PC-9 (cell line): ENCODE results near the gene TRIM15. TPM values are rescaled to one million over a fixed set of nuclear protein-coding genes. Genes with fewer than 3 reads are reported as not detected.

Source experiments
- BruUV-seq: library from RNA; stranded (reverse); fragments of 400-500 nt; replicated peaks from 2 replicates; lab custom pipeline; 2021; lab: Mats Ljungman, UMichigan
- CTCF ChIA-PET: fragments of 300-600 bp; sonication (Branson Sonifier 250); formaldehyde crosslinking; loops from one replicate; lab custom pipeline; 2022; ENCODE audit warnings: antibody characterized with exemption; lab: Charles Lee
- POLR2A ChIA-PET: fragments of 300-600 bp; sonication (Branson Sonifier 250); formaldehyde crosslinking; loops from one replicate; lab custom pipeline; 2022; ENCODE audit warnings: antibody characterized with exemption; ENCODE audit not compliant: unreplicated experiment; lab: Charles Lee
- DNase-seq, 2 experiments: peaks; one replicate each; pipeline versions ENCODE4 v3.0.0 to v3.0.0-alpha.2; 2015 to 2022; ENCODE audit warnings: mixed read lengths in 1 of 2
- H2AFZ ChIP-seq: fragments of 200-600 bp; sonication (generic); 2 replicates; pipeline ENCODE4 v1.8.1; 2017; ENCODE audit warnings: antibody characterized with exemption
- H3F3A ChIP-seq: fragments of 200-600 bp; sonication (generic); 2 replicates; pipeline ENCODE4 v1.8.1; 2017; ENCODE audit warnings: antibody characterized with exemption, mild to moderate bottlenecking, low read depth; ENCODE audit not compliant: insufficient read depth
- H3K27ac ChIP-seq: fragments of 200-600 bp; sonication (generic); 2 replicates; pipeline ENCODE4 v1.6.1; 2016; ENCODE audit warnings: mixed run types
- H3K27me3 ChIP-seq: fragments of 200-600 bp; sonication (generic); 2 replicates; pipeline ENCODE4 v1.6.1; 2016; ENCODE audit warnings: low read depth, mixed run types; ENCODE audit not compliant: insufficient read depth
- H3K36me3 ChIP-seq: fragments of 200-600 bp; sonication (generic); 2 replicates; pipeline ENCODE4 v1.6.1; 2016; ENCODE audit warnings: low read depth, mixed run types
- H3K4me1 ChIP-seq: fragments of 200-600 bp; sonication (generic); replicated peaks from 2 replicates; pipeline ENCODE4 v1.6.1; 2016; ENCODE audit warnings: mixed run types; ENCODE audit not compliant: insufficient read depth
- H3K4me2 ChIP-seq: fragments of 200-600 bp; sonication (generic); 2 replicates; pipeline ENCODE4 v1.6.1; 2017; ENCODE audit warnings: mixed run types
- H3K4me3 ChIP-seq: fragments of 200-600 bp; sonication (generic); 2 replicates; pipeline ENCODE4 v1.6.1; 2016; ENCODE audit warnings: mixed run types
- H3K79me2 ChIP-seq: fragments of 200-600 bp; sonication (generic); 2 replicates; pipeline ENCODE4 v1.6.1; 2017; ENCODE audit warnings: low read depth, mixed run types
- H3K9me2 ChIP-seq: fragments of 200-600 bp; sonication (generic); 2 replicates; pipeline ENCODE4 v1.8.1; 2017; ENCODE audit warnings: mild to moderate bottlenecking; ENCODE audit not compliant: insufficient read depth
- H3K9me3 ChIP-seq: fragments of 200-600 bp; sonication (generic); 2 replicates; pipeline ENCODE4 v1.8.1; 2016; ENCODE audit warnings: low read depth; ENCODE audit not compliant: insufficient read depth
- H4K20me1 ChIP-seq: fragments of 200-600 bp; sonication (generic); 2 replicates; pipeline ENCODE4 v1.8.1; 2017; ENCODE audit not compliant: insufficient read depth
- CTCF ChIP-seq: fragments of 200-600 bp; sonication (generic); conservative IDR thresholded peaks from 2 replicates; pipeline ENCODE4 v1.6.1; 2017; ENCODE audit warnings: mixed run types, antibody characterized with exemption, mild to moderate bottlenecking, moderate library complexity
- EZH2 ChIP-seq: fragments of 200-600 bp; sonication (generic); IDR thresholded peaks from 2 replicates; pipeline ENCODE4 v1.8.0; 2017; ENCODE audit warnings: antibody characterized with exemption, low read depth
- intact Hi-C: fragments of 100-400 bp; cut with micrococcal nuclease; formaldehyde crosslinking; loops from one replicate; pipeline ENCODE4 v1.10.0; 2022; ENCODE audit not compliant: unreplicated experiment
- total RNA-seq: library from RNA; stranded (reverse); gene quantifications from 2 replicates; pipeline ENCODE4 v1.2.3, GENCODE V29; 2021

Gene TRIM15
- total RNA-seq, 1 experiment from 2014 or later = not detected

- no peak for DNase-seq
- no peaks in the 10 kb centered on the region for H3K4me1 ChIP-seq
- H4K20me1 ChIP-seq = no peaks in the 10 kb centered on the region
- H3K36me3 ChIP-seq = no peaks in the 10 kb centered on the region
- no peak overlapping the region for H3K4me2 ChIP-seq
- no peak for TF ChIP-seq CTCF
- TF ChIP-seq EZH2 = no peak
- H3K4me3 ChIP-seq = no peak overlapping the region
- H3K9me3 ChIP-seq = no peaks in the 10 kb centered on the region
- no peaks in the 10 kb centered on the region for H3F3A ChIP-seq
- ChIA-PET CTCF (no interaction called here), POLR2A (no interaction called here)
- no peaks in the 10 kb centered on the region for H3K27me3 ChIP-seq
- H3K79me2 ChIP-seq = no peaks in the 10 kb centered on the region
- BruUV-seq = no TSS peak
- H2AFZ ChIP-seq = no peak overlapping the region
- intact Hi-C loops = no loop called here
- H3K9me2 ChIP-seq = no peaks in the 10 kb centered on the region
- H3K27ac ChIP-seq = no peak overlapping the region
Measured at GRCh38 chr6:30145818-30146217, 17.5 kb upstream of the TRIM15 start.

GRCh38 chr6:30147096-30147495 lies 16.2 kb upstream of the TRIM15 start:
- no peak for TF ChIP-seq CTCF
- TF ChIP-seq EZH2 = no peak
- no peak for DNase-seq
- no peaks in the 10 kb centered on the region for H3K9me3 ChIP-seq
- H2AFZ ChIP-seq = no peak overlapping the region
- no peaks in the 10 kb centered on the region for H3K27me3 ChIP-seq
- intact Hi-C loops = no loop called here
- ChIA-PET CTCF (no interaction called here), POLR2A (no interaction called here)
- no TSS peak for BruUV-seq
- no peak overlapping the region for H3K27ac ChIP-seq
- H3K4me1 ChIP-seq = no peaks in the 10 kb centered on the region
- H3K4me3 ChIP-seq = no peak overlapping the region
- no peaks in the 10 kb centered on the region for H4K20me1 ChIP-seq
- no peaks in the 10 kb centered on the region for H3K36me3 ChIP-seq
- no peaks in the 10 kb centered on the region for H3K79me2 ChIP-seq
- no peaks in the 10 kb centered on the region for H3K9me2 ChIP-seq
- no peak overlapping the region for H3K4me2 ChIP-seq
- H3F3A ChIP-seq = no peaks in the 10 kb centered on the region

GRCh38 chr6:30149234-30149633 lies 14.1 kb upstream of the TRIM15 start:
- DNase-seq = no peak
- Histone ChIP-seq H3K4me2 (no peak overlapping the region), H3K9me2 (no peaks in the 10 kb centered on the region), H3K36me3 (no peaks in the 10 kb centered on the region), H3F3A (no peaks in the 10 kb centered on the region), H2AFZ (no peak overlapping the region), H3K27ac (no peak overlapping the region), H3K27me3 (no peaks in the 10 kb centered on the region), H4K20me1 (no peaks in the 10 kb centered on the region), H3K9me3 (no peaks in the 10 kb centered on the region), H3K79me2 (no peaks in the 10 kb centered on the region), H3K4me3 (no peak overlapping the region), H3K4me1 (no peaks in the 10 kb centered on the region)
- no TSS peak for BruUV-seq
- TF ChIP-seq CTCF (no peak), EZH2 (no peak)
- ChIA-PET CTCF (no interaction called here), POLR2A (no interaction called here)
- intact Hi-C loops = no loop called here
